Gastroesophageal sphincter (tissue), 4 donors: ENCODE data around the gene CLEC1A. TPM values are rescaled to one million over a fixed set of nuclear protein-coding genes. Genes with fewer than 3 reads are reported as not detected.

Source experiments
- ATAC-seq: fragments of 150-250 bp; one replicate; pipeline ENCODE4 v1.9.1; 2016; ENCODE audit warnings: mild to moderate bottlenecking, moderate library complexity
- H3K27ac ChIP-seq, 4 donors: fragments of 200-600 bp; sonication (generic) in 3 of 4; 1 replicate in 3 of 4; 2 replicates in 1 of 4; pipeline ENCODE4 v1.5.1; 2016 to 2019
- H3K27me3 ChIP-seq: fragments of 200-600 bp; sonication (generic); one replicate; pipeline ENCODE4 v1.5.1; 2019
- H3K36me3 ChIP-seq, 2 donors: fragments of 200-600 bp; sonication (generic); one replicate each; pipeline ENCODE4 v1.5.1; 2019; ENCODE audit warnings: control low read depth in 1 of 2
- H3K4me1 ChIP-seq, 3 donors: fragments of 200-600 bp; sonication (generic); 1 replicate in 2 of 3; 2 replicates in 1 of 3; pipeline ENCODE4 v1.5.1; 2016 to 2019; ENCODE audit warnings: control low read depth in 2 of 3
- H3K4me3 ChIP-seq, 2 donors: fragments of 200-600 bp; sonication (generic); one replicate each; pipeline ENCODE4 v1.5.1; 2019; ENCODE audit warnings: mild to moderate bottlenecking in 1 of 2, moderate library complexity in 1 of 2
- H3K9me3 ChIP-seq, 3 donors: fragments of 200-600 bp; sonication (generic); one replicate each; pipeline ENCODE4 v1.5.1; 2017 to 2019; ENCODE audit warnings: control low read depth in 2 of 3
- EP300 ChIP-seq: sonication (generic); formaldehyde crosslinking; IDR thresholded peaks from one replicate; pipeline ENCODE4 v1.6.1; 2017; ENCODE audit warnings: antibody characterized with exemption, mild to moderate bottlenecking
- POLR2A ChIP-seq, 2 donors: fragments of 450-650 bp; IDR thresholded peaks; one replicate each; pipeline ENCODE4 v1.6.1; 2017; ENCODE audit warnings: antibody characterized with exemption in 2 of 2, mild to moderate bottlenecking in 2 of 2, moderate library complexity in 1 of 2
- POLR2AphosphoS5 ChIP-seq: sonication (generic); formaldehyde crosslinking; IDR thresholded peaks from one replicate; pipeline ENCODE4 v1.6.1; 2017; ENCODE audit warnings: antibody characterized with exemption
- WGBS, 2 donors: methylation state at CpG; one replicate each; pipeline ENCODE4 v1.1.5; 2018; ENCODE audit warnings: low coverage in 1 of 2; 5-methylcytosine and 5-hydroxymethylcytosine counted together
- total RNA-seq, 4 donors: library from RNA; depleted of rRNA; stranded (reverse); fragments of >200 nt; gene quantifications; one replicate each; pipeline ENCODE4 v1.1.0, GENCODE V29; 2016
- TF ChIP-seq, protein P1 (sequence below), 4 experiments: fragments of 200-600 bp in 2 of 4; fragments of 450-650 bp in 2 of 4; sonication (generic) in 1 of 4; IDR thresholded peaks; one replicate each; pipeline ENCODE4 v1.5.1; 2017 to 2019; ENCODE audit warnings: antibody characterized with exemption in 4 of 4, mild to moderate bottlenecking in 2 of 4, moderate library complexity in 2 of 4

Gene CLEC1A
- total RNA-seq, 4 donors from 2014 or later: 1.4 to 4.7 (median 2.4) TPM

DNA sequence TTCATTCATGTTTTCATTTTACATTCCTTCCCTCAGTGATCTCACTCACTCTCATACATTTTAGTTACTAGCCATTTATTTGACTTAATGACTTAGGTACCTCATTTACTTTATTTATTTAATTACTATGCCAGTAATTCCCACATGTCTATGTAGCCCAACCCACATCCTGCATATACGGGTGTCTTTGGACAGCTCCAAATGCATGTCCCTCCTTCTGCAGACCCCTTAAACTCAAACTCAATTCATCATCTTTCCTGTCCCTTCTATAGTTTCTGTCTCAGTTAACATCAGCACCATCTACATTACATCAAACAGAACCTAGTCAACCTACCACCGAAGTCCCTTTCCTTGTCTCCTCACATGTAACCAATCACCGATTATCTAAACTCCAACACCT lies 2.8 kb downstream of the CLEC1A start:
- peak overlapping the region in 3 of 4 donors; percentile 5 to 68 (median 18) for H3K27ac ChIP-seq
- peaks cover 0 to 33% (median 2%) of the 10 kb centered on the region in 3 donors for H3K4me1 ChIP-seq
- H3K36me3 ChIP-seq: no peaks in the 10 kb centered on the region
- no peak for TF ChIP-seq POLR2A (IDR thresholded peaks at IDR 0.05)
- TF ChIP-seq POLR2AphosphoS5: no peak
- TF ChIP-seq EP300: no peak
- TF ChIP-seq, protein P1, sequence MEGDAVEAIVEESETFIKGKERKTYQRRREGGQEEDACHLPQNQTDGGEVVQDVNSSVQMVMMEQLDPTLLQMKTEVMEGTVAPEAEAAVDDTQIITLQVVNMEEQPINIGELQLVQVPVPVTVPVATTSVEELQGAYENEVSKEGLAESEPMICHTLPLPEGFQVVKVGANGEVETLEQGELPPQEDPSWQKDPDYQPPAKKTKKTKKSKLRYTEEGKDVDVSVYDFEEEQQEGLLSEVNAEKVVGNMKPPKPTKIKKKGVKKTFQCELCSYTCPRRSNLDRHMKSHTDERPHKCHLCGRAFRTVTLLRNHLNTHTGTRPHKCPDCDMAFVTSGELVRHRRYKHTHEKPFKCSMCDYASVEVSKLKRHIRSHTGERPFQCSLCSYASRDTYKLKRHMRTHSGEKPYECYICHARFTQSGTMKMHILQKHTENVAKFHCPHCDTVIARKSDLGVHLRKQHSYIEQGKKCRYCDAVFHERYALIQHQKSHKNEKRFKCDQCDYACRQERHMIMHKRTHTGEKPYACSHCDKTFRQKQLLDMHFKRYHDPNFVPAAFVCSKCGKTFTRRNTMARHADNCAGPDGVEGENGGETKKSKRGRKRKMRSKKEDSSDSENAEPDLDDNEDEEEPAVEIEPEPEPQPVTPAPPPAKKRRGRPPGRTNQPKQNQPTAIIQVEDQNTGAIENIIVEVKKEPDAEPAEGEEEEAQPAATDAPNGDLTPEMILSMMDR (IDR thresholded peaks at IDR 0.05): no peak
- no peaks in the 10 kb centered on the region for H3K27me3 ChIP-seq
- H3K4me3 ChIP-seq: peak overlapping the region in 1 of 2 donors; percentile 36
- H3K9me3 ChIP-seq: no peaks in the 10 kb centered on the region
- no peak for ATAC-seq
- WGBS, 2 donors: 78 to 81% methylated on average over 3 of the region's 3 CpGs

DNA sequence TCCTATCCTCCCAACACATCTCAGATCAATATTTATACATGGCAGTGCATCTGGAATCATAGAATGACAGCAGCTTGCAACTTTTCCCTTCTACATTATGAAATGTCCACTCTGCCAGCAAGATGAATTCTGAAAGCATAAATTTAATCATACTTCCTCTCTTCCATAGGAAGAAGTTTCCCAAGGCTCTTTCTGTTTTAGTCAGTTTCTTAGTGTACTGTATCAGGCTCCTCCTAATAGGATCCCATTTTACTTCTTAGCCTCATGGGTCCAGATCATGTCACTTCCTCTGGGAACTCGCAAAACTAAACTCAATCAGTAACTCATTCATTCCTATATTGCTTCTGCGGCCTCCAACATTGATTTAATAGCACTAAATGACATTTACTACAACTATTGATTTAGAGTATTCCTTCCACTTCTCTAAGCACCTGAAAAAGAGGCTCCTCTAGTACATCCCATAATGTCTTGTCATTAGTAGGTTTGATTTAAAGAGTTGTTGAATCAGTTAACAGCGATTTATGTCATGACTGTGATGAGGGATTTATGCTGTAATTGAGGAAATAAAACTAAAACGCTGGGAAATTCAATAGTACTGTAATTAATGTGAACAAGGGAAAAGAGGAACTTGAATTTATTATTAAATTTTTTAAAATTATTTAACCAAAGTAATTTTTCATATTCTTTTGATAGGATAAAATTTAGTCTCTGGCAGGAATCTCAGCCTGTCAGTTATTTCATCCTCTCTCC lies 4.0 kb downstream of the CLEC1A start:
- 59 to 67% methylated on average over 4 of the region's 4 CpGs for WGBS, 2 donors
- Histone ChIP-seq H3K9me3 (no peaks in the 10 kb centered on the region), H3K36me3 (no peaks in the 10 kb centered on the region), H3K27ac (peak overlapping the region in 3 of 4 donors; percentile 18 to 68 (median 23)), H3K4me1 (peaks cover 0 to 25% (median 0%) of the 10 kb centered on the region in 3 donors), H3K27me3 (no peaks in the 10 kb centered on the region), H3K4me3 (no peak overlapping the region)
- TF ChIP-seq POLR2A (IDR thresholded peaks at IDR 0.05): no peak
- TF ChIP-seq POLR2AphosphoS5: no peak
- TF ChIP-seq EP300: no peak
- TF ChIP-seq, protein P1 (IDR thresholded peaks at IDR 0.05): no peak
- ATAC-seq: peak; percentile 51

DNA sequence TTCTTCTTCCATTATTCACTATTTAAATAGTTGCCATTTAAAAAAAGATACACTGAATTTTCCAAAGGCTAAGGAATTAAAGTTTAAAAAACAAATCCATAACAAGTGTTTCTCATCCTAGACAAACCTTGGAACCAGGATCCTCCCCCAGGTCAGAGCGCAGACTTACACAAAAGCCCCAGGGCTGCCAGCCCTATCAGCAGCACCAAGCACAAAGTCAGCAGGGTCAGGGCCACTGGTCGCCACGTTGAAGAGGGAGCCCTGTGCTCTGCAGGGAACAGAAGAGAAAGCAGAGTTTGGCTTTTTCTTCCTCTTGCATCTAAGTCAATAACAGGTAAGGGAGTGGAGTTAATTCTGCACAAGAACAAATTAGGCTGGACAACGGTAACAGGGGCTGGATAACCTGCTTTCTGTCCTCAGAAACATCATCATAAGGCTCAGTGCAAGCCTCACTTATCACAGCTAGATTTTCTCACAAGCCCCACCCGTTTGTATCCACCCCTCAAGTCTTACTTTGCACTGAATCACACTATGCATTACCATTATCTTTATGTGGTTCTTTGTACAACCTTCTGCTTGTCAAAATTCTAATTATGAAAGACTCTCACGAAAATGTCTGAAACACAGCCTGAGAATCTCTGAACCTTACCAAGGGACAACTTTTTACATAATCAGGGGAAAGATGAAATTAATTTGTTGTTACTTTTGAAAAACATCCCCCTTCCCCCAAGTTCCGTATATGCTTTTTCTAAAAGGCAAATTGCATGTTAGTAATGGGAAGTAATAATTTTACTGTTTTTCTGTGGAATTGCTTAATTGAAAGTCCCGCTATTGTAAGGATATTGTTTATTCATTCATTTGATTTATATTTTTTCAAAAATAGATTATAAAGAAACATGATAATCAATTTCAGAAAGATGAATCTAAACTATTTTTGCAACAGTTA lies 9.6 kb downstream of the CLEC1A start:
- no peak overlapping the region for H3K4me3 ChIP-seq
- whole genome bisulfite sequencing, 2 donors: 57 to 73% methylated on average over 3 to 8 of the region's 8 CpGs
- H3K9me3 ChIP-seq: no peaks in the 10 kb centered on the region
- no peak overlapping the region for H3K27ac ChIP-seq
- peaks cover 0 to 6% (median 0%) of the 10 kb centered on the region in 3 donors for H3K4me1 ChIP-seq
- TF ChIP-seq, protein P1 (IDR thresholded peaks at IDR 0.05): no peak
- TF ChIP-seq POLR2A (IDR thresholded peaks at IDR 0.05): no peak
- H3K27me3 ChIP-seq: no peaks in the 10 kb centered on the region
- no peak for ATAC-seq
- H3K36me3 ChIP-seq: no peaks in the 10 kb centered on the region

DNA sequence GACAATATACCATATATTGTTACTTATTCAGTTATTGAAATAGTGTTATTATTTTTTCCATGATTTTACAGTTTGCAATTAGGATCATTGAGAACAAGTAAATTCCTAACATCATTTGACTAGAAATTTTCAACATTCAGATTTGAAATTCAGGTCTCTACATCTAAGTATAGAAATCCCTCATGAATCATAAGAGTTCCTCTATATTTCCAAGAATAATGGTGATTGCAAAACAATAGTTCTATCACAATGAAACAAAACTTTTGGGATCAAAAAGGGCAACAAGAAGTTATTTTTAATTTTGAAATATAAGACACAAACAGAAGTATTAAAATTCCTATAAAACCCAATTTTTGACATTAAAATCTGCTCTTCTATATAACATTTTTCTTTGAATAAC lies 10.8 kb downstream of the CLEC1A start:
- TF ChIP-seq POLR2AphosphoS5: no peak
- no peak for TF ChIP-seq POLR2A (IDR thresholded peaks at IDR 0.05)
- TF ChIP-seq EP300: no peak
- TF ChIP-seq, protein P1 (IDR thresholded peaks at IDR 0.05): no peak
- Histone ChIP-seq H3K27ac (no peak overlapping the region), H3K4me1 (no peaks in the 10 kb centered on the region), H3K36me3 (no peaks in the 10 kb centered on the region), H3K4me3 (no peak overlapping the region), H3K27me3 (no peaks in the 10 kb centered on the region), H3K9me3 (no peaks in the 10 kb centered on the region)
- ATAC-seq: no peak
